ENCODE data around the gene SULF2.

Gene SULF2

GRCh38 chr20:47694021-47694818, 91.1 kb downstream of the SULF2 start:
- TF ChIP-seq CTCF (conservative IDR thresholded peaks at IDR 0.05; ENCODE audit: low read depth): no peak
- CTCF ChIA-PET: interaction anchor here (0.6 to 2.2 kb wide), 6 partner anchors 16 to 1089 kb away, joined by 3 to 11 read pairs (median 4); no protein-coding TSS in a partner anchor
- DNase-seq (ENCODE audit: low spot score): no peak
- POLR2A ChIA-PET (ENCODE audit: low non-redundant PET): no interaction called here
- H3K27ac ChIP-seq: peak overlapping the region; percentile 34

GRCh38 chr20:47691625-47692024, 93.7 kb downstream of the SULF2 start:
- no peak for DNase-seq (ENCODE audit: low spot score)
- no peak overlapping the region for H3K27ac ChIP-seq
- ChIA-PET CTCF (interaction anchor here (0.6 to 1.6 kb wide), 8 partner anchors 12 to 1310 kb away, joined by 3 to 10 read pairs (median 3); no protein-coding TSS in a partner anchor), POLR2A (ENCODE audit: low non-redundant PET) (no interaction called here)
- no peak for TF ChIP-seq CTCF (conservative IDR thresholded peaks at IDR 0.05; ENCODE audit: low read depth)

- CTCF ChIA-PET: interaction anchor here (0.5 kb wide), 1 partner anchor 1215 kb away, joined by 3 read pairs; no protein-coding TSS in a partner anchor
- DNase-seq (ENCODE audit: low spot score): no peak
- 0 out of 2 replicates have a peak overlapping the region, but pooled peaks have one; percentile 13 for H3K27ac ChIP-seq
- POLR2A ChIA-PET (ENCODE audit: low non-redundant PET): no interaction called here
- no peak for TF ChIP-seq CTCF (conservative IDR thresholded peaks at IDR 0.05; ENCODE audit: low read depth)
These were observed 95.5 kb downstream of the SULF2 start for GRCh38 chr20:47689731-47690130.

- ChIA-PET CTCF (interaction anchor here (0.5 kb wide), 1 partner anchor 1216 kb away, joined by 3 read pairs; no protein-coding TSS in a partner anchor), POLR2A (ENCODE audit: low non-redundant PET) (no interaction called here)
- TF ChIP-seq CTCF (conservative IDR thresholded peaks at IDR 0.05; ENCODE audit: low read depth): no peak
- no peak for DNase-seq (ENCODE audit: low spot score)
- H3K27ac ChIP-seq: peak overlapping the region; percentile 35
These were observed 96.6 kb downstream of the SULF2 start for GRCh38 chr20:47688385-47689381.

- ChIA-PET CTCF (interaction anchor here (0.6 kb wide), 1 partner anchor 547 kb away, joined by 3 read pairs; no protein-coding TSS in a partner anchor), POLR2A (ENCODE audit: low non-redundant PET) (no interaction called here)
- no peak for TF ChIP-seq CTCF (conservative IDR thresholded peaks at IDR 0.05; ENCODE audit: low read depth)
- DNase-seq (ENCODE audit: low spot score): no peak
- H3K27ac ChIP-seq: peak overlapping the region; percentile 35
These were observed 97.9 kb downstream of the SULF2 start for GRCh38 chr20:47687095-47687987.
